HEK293 (cell line): ENCODE data around the gene HABP4.

Experiments
- CTCF ChIA-PET: fragments of 350-600 bp; formaldehyde crosslinking; extraction: SDS; loops from one replicate; lab custom pipeline; 2021; ENCODE audit warnings: antibody characterized with exemption; lab: Yijun Ruan, JAX
- POLR2A ChIA-PET: fragments of 300-600 bp; formaldehyde crosslinking; extraction: SDS; loops from one replicate; lab custom pipeline; 2020; ENCODE audit warnings: antibody characterized with exemption, inconsistent platforms; lab: Yijun Ruan, JAX
- H3K27ac ChIP-seq: fragments of 200-500 bp; sonication (Bioruptor generic); 2 replicates; pipeline ENCODE4 v1.5.1; 2014; ENCODE audit warnings: low read depth, low read length, control low read depth, inconsistent platforms; ENCODE audit errors: extremely low read depth
- H3K36me3 ChIP-seq, 2 experiments: fragments of 200-500 bp in 1 of 2; sonication (Bioruptor generic) in 1 of 2; 1 replicate in 1 of 2; 2 replicates in 1 of 2; pipeline ENCODE4 v1.5.1; 2014 to 2017; ENCODE audit warnings: inconsistent platforms in 2 of 2, low read length in 2 of 2; ENCODE audit not compliant: control insufficient read depth in 2 of 2, insufficient read depth in 1 of 2
- H3K4me1 ChIP-seq: fragments of 200-500 bp; sonication (Bioruptor generic); 2 replicates; pipeline ENCODE4 v1.5.1; 2014; ENCODE audit warnings: mild to moderate bottlenecking, low read length, inconsistent platforms; ENCODE audit not compliant: control insufficient read depth, insufficient read depth
- H3K4me3 ChIP-seq: 2 replicates; pipeline ENCODE4 v1.5.1; 2011; ENCODE audit warnings: low read depth, mild to moderate bottlenecking, control low read depth, low read length, moderate library complexity
- H3K9me3 ChIP-seq: fragments of 200-500 bp; sonication (Bioruptor generic); 2 replicates; pipeline ENCODE4 v1.5.1; 2014; ENCODE audit warnings: low read depth, low read length, inconsistent platforms; ENCODE audit not compliant: control insufficient read depth, insufficient read depth
- GFI1B ChIP-seq: fragments of 450-650 bp; formaldehyde crosslinking; IDR thresholded peaks from 2 replicates; pipeline ENCODE4 v1.5.1; 2016; ENCODE audit warnings: missing biosample characterization, missing genetic modification characterization
- GLIS1 ChIP-seq: fragments of 450-650 bp; formaldehyde crosslinking; IDR thresholded peaks from 2 replicates; pipeline ENCODE4 v1.5.1; 2016; ENCODE audit warnings: missing biosample characterization, missing genetic modification characterization
- IKZF3 ChIP-seq: fragments of 450-650 bp; IDR thresholded peaks from 2 replicates; pipeline ENCODE4 v1.5.0; 2018; ENCODE audit warnings: missing biosample characterization, mild to moderate bottlenecking, missing genetic modification characterization, moderate library complexity
- MZF1 ChIP-seq: fragments of 450-650 bp; formaldehyde crosslinking; IDR thresholded peaks from 2 replicates; pipeline ENCODE4 v1.5.1; 2017; ENCODE audit warnings: missing biosample characterization, missing genetic modification characterization, borderline replicate concordance
- SP2 ChIP-seq: fragments of 450-650 bp; formaldehyde crosslinking; IDR thresholded peaks from 2 replicates; pipeline ENCODE4 v1.5.1; 2016; ENCODE audit warnings: missing biosample characterization, missing genetic modification characterization
- ZBTB1 ChIP-seq: fragments of 450-650 bp; formaldehyde crosslinking; IDR thresholded peaks from 2 replicates; pipeline ENCODE4 v1.5.1; 2016; ENCODE audit warnings: missing biosample characterization, missing genetic modification characterization
- ZBTB48 ChIP-seq: fragments of 450-650 bp; formaldehyde crosslinking; IDR thresholded peaks from 2 replicates; pipeline ENCODE4 v1.5.1; 2016; ENCODE audit warnings: missing biosample characterization, missing genetic modification characterization
- ZFHX2 ChIP-seq: fragments of 450-650 bp; formaldehyde crosslinking; conservative IDR thresholded peaks from 2 replicates; pipeline ENCODE4 v1.5.1; 2016; ENCODE audit warnings: missing biosample characterization, missing genetic modification characterization
- ZNF138 ChIP-seq: fragments of 450-650 bp; formaldehyde crosslinking; IDR thresholded peaks from 2 replicates; pipeline ENCODE4 v1.5.1; 2016; ENCODE audit warnings: missing biosample characterization, missing genetic modification characterization, borderline replicate concordance
- ZNF140 ChIP-seq: fragments of 450-650 bp; formaldehyde crosslinking; IDR thresholded peaks from 2 replicates; pipeline ENCODE4 v1.5.1; 2016; ENCODE audit warnings: missing biosample characterization, missing genetic modification characterization
- ZNF174 ChIP-seq: fragments of 450-650 bp; formaldehyde crosslinking; IDR thresholded peaks from 2 replicates; pipeline ENCODE4 v1.5.0; 2017; ENCODE audit warnings: missing biosample characterization, mild to moderate bottlenecking, missing genetic modification characterization
- ZNF211 ChIP-seq: fragments of 450-650 bp; formaldehyde crosslinking; IDR thresholded peaks from 2 replicates; pipeline ENCODE4 v1.5.1; 2016; ENCODE audit warnings: low read depth, missing biosample characterization, missing genetic modification characterization
- ZNF416 ChIP-seq: fragments of 450-650 bp; formaldehyde crosslinking; IDR thresholded peaks from 2 replicates; pipeline ENCODE4 v1.5.1; 2016; ENCODE audit warnings: missing biosample characterization, missing genetic modification characterization
- ZNF423 ChIP-seq: fragments of 450-650 bp; formaldehyde crosslinking; IDR thresholded peaks from 2 replicates; pipeline ENCODE4 v1.5.1; 2016; ENCODE audit warnings: missing biosample characterization, missing genetic modification characterization
- ZNF433 ChIP-seq: fragments of 450-650 bp; formaldehyde crosslinking; IDR thresholded peaks from 2 replicates; pipeline ENCODE4 v1.5.1; 2016; ENCODE audit warnings: missing biosample characterization, missing genetic modification characterization, low read depth
- ZNF555 ChIP-seq: fragments of 450-650 bp; formaldehyde crosslinking; conservative IDR thresholded peaks from 2 replicates; pipeline ENCODE4 v1.5.1; 2017; ENCODE audit warnings: missing biosample characterization, mild to moderate bottlenecking, missing genetic modification characterization, inconsistent platforms
- ZNF600 ChIP-seq: fragments of 450-650 bp; formaldehyde crosslinking; IDR thresholded peaks from 2 replicates; pipeline ENCODE4 v1.5.1; 2016; ENCODE audit warnings: missing biosample characterization, missing genetic modification characterization
- ZNF677 ChIP-seq: fragments of 450-650 bp; IDR thresholded peaks from 2 replicates; pipeline ENCODE4 v1.5.0; 2018; ENCODE audit warnings: missing biosample characterization, mild to moderate bottlenecking, missing genetic modification characterization, moderate library complexity
- ZNF785 ChIP-seq: fragments of 450-650 bp; formaldehyde crosslinking; IDR thresholded peaks from 2 replicates; pipeline ENCODE4 v1.5.1; 2016; ENCODE audit warnings: missing biosample characterization, missing genetic modification characterization
- TF ChIP-seq, protein P1 (sequence below): fragments of 450-650 bp; formaldehyde crosslinking; optimal IDR thresholded peaks from 2 replicates; pipeline ENCODE3; 2016; ENCODE audit warnings: missing biosample characterization, mild to moderate bottlenecking, missing genetic modification characterization
- TF ChIP-seq, protein P2 (sequence below): fragments of 450-650 bp; formaldehyde crosslinking; IDR thresholded peaks from 2 replicates; pipeline ENCODE4 v1.5.1; 2017; ENCODE audit warnings: missing biosample characterization, missing genetic modification characterization
- TF ChIP-seq, protein P3 (sequence below): fragments of 450-650 bp; formaldehyde crosslinking; IDR thresholded peaks from 2 replicates; pipeline ENCODE4 v1.5.1; 2017; ENCODE audit warnings: missing biosample characterization, missing genetic modification characterization
- TF ChIP-seq, protein P4 (sequence below): fragments of 450-650 bp; IDR thresholded peaks from 2 replicates; pipeline ENCODE4 v1.5.1; 2018; ENCODE audit warnings: missing biosample characterization, mild to moderate bottlenecking, missing genetic modification characterization

The HABP4 gene

DNA sequence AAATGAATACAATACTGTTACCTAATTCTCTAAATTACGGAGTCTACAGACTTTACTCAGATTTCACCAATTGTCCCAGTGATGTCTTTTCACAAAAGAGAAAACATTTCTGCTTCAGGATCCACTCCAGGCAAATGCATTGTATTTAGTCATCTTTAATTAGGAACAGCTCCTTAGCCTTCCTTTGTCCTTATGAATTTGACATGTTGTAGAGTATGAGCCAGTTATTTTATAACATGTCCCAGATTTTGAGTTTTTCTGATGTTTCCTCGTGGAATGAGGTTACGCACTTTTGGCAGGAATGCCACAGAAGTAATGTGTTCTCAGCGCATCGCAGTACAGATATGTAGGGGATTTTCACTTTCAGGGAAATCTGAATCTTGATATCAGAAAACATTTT, 10.5 kb downstream of the HABP4 start:
- TF ChIP-seq, protein P1, sequence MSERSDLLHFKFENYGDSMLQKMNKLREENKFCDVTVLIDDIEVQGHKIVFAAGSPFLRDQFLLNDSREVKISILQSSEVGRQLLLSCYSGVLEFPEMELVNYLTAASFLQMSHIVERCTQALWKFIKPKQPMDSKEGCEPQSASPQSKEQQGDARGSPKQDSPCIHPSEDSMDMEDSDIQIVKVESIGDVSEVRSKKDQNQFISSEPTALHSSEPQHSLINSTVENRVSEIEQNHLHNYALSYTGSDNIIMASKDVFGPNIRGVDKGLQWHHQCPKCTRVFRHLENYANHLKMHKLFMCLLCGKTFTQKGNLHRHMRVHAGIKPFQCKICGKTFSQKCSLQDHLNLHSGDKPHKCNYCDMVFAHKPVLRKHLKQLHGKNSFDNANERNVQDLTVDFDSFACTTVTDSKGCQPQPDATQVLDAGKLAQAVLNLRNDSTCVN (tag by site-specific recombination), result no peak
- TF ChIP-seq IKZF3 (no peak), ZNF140 (no peak), ZFHX2 (tag by site-specific recombination) (no peak), SP2 (tag by site-specific recombination) (no peak), ZBTB48 (no peak), ZNF433 (tag by site-specific recombination) (no peak), ZNF785 (tag by site-specific recombination) (no peak), GFI1B (no peak), ZNF416 (tag by site-specific recombination) (no peak), ZNF174 (no peak), ZNF600 (tag by site-specific recombination) (no peak), ZNF211 (tag by site-specific recombination) (no peak), ZNF677 (no peak), GLIS1 (tag by site-specific recombination) (no peak)
- TF ChIP-seq, protein P2, sequence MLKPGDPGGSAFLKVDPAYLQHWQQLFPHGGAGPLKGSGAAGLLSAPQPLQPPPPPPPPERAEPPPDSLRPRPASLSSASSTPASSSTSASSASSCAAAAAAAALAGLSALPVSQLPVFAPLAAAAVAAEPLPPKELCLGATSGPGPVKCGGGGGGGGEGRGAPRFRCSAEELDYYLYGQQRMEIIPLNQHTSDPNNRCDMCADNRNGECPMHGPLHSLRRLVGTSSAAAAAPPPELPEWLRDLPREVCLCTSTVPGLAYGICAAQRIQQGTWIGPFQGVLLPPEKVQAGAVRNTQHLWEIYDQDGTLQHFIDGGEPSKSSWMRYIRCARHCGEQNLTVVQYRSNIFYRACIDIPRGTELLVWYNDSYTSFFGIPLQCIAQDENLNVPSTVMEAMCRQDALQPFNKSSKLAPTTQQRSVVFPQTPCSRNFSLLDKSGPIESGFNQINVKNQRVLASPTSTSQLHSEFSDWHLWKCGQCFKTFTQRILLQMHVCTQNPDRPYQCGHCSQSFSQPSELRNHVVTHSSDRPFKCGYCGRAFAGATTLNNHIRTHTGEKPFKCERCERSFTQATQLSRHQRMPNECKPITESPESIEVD, result no peak
- TF ChIP-seq, protein P3, sequence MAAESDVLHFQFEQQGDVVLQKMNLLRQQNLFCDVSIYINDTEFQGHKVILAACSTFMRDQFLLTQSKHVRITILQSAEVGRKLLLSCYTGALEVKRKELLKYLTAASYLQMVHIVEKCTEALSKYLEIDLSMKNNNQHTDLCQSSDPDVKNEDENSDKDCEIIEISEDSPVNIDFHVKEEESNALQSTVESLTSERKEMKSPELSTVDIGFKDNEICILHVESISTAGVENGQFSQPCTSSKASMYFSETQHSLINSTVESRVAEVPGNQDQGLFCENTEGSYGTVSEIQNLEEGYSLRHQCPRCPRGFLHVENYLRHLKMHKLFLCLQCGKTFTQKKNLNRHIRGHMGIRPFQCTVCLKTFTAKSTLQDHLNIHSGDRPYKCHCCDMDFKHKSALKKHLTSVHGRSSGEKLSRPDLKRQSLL (tag by site-specific recombination), result no peak
- TF ChIP-seq, protein P4, sequence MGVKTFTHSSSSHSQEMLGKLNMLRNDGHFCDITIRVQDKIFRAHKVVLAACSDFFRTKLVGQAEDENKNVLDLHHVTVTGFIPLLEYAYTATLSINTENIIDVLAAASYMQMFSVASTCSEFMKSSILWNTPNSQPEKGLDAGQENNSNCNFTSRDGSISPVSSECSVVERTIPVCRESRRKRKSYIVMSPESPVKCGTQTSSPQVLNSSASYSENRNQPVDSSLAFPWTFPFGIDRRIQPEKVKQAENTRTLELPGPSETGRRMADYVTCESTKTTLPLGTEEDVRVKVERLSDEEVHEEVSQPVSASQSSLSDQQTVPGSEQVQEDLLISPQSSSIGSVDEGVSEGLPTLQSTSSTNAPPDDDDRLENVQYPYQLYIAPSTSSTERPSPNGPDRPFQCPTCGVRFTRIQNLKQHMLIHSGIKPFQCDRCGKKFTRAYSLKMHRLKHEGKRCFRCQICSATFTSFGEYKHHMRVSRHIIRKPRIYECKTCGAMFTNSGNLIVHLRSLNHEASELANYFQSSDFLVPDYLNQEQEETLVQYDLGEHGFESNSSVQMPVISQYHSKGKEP (tag by site-specific recombination), result no peak
- Histone ChIP-seq H3K9me3 (no peaks in the 10 kb centered on the region), H3K27ac (no peak overlapping the region), H3K36me3 (peaks cover 0 to 10% of the 10 kb centered on the region in 2 experiments; a peak in 2 of 3 replicates), H3K4me3 (no peak overlapping the region), H3K4me1 (0 out of 2 replicates have a peak, but pooled peaks cover 4% of the 10 kb centered on the region)
- ChIA-PET POLR2A (no interaction called here), CTCF (interaction anchor here (0.6 to 1.6 kb wide), 2 partner anchors 16 to 19 kb away, joined by 3 to 5 read pairs; no protein-coding TSS in a partner anchor)

DNA sequence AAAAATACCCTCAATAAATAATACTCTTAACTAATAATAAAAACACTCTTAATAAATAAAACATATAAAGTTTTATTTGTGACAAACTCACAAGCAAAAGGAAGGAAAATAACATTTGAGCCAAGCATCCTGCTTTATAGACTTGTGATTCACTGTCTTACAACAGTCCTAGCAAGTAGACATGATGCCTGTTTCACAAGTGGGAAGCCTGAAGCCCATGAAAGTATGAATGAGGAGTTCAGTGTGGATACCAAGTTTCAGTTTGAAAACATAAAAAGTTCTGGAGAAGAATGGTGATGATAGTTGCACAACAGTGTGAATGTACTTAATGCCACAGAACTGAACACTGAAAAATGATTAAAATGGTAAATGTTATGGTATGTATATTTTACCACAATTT, 10.9 kb downstream of the HABP4 start:
- Histone ChIP-seq H3K4me3 (no peak overlapping the region), H3K36me3 (peaks cover 0 to 14% of the 10 kb centered on the region in 2 experiments), H3K9me3 (no peaks in the 10 kb centered on the region), H3K4me1 (0 out of 2 replicates have a peak, but pooled peaks cover 4% of the 10 kb centered on the region), H3K27ac (no peak overlapping the region)
- ChIA-PET CTCF (interaction anchor here (0.6 to 1.6 kb wide), 2 partner anchors 16 to 19 kb away, joined by 3 to 5 read pairs; no protein-coding TSS in a partner anchor), POLR2A (no interaction called here)
- TF ChIP-seq ZNF423 (no peak), ZNF138 (tag by site-specific recombination) (no peak), MZF1 (tag by site-specific recombination) (no peak), ZNF555 (tag by site-specific recombination) (no peak), ZBTB1 (no peak)
- TF ChIP-seq, protein P2, result no peak
